HL-60 (cell line): ENCODE measurements around the gene E4F1.

Experiments
- DNase-seq, 2 experiments: peaks; one replicate each; pipeline ENCODE4 v3.0.0-alpha.2; 2010 to 2020; ENCODE audit warnings: low read depth in 1 of 2, low spot score in 1 of 2
- H3K27ac ChIP-seq: fragments of 250-450 bp; sonication (Bioruptor Pico); replicated peaks from 2 replicates; pipeline ENCODE4 v1.5.1; 2020; ENCODE audit warnings: mild to moderate bottlenecking, moderate library complexity
- H3K27me3 ChIP-seq: fragments of 250-450 bp; sonication (Bioruptor Pico); 2 replicates; pipeline ENCODE4 v1.5.1; 2021; ENCODE audit warnings: mild to moderate bottlenecking, moderate library complexity; ENCODE audit not compliant: insufficient read depth, poor library complexity, severe bottlenecking
- H3K4me3 ChIP-seq: replicated peaks from 2 replicates; pipeline ENCODE4 v1.5.1; 2011; ENCODE audit warnings: mild to moderate bottlenecking, control low read depth, low read length; ENCODE audit not compliant: insufficient read depth
- GABPA ChIP-seq: IDR thresholded peaks from 2 replicates; pipeline ENCODE4 v1.6.1; 2012; ENCODE audit warnings: low read depth
- POLR2AphosphoS5 ChIP-seq: IDR thresholded peaks from 2 replicates; pipeline ENCODE4 v1.6.1; 2012; ENCODE audit warnings: low read depth
- SPI1 ChIP-seq: IDR thresholded peaks from 2 replicates; pipeline ENCODE4 v1.6.1; 2012; ENCODE audit warnings: low read depth, mild to moderate bottlenecking, borderline replicate concordance
- TF ChIP-seq, protein P1 (sequence below): IDR thresholded peaks from one replicate; pipeline ENCODE4 v1.5.1; 2011; ENCODE audit warnings: low read length, control low read depth, inconsistent platforms; ENCODE audit not compliant: insufficient read depth
- TF ChIP-seq, protein P2 (sequence below): IDR thresholded peaks from 2 replicates; pipeline ENCODE4 v1.6.1; 2012; ENCODE audit warnings: low read depth; ENCODE audit not compliant: insufficient replicate concordance

E4F1 gene

DNA sequence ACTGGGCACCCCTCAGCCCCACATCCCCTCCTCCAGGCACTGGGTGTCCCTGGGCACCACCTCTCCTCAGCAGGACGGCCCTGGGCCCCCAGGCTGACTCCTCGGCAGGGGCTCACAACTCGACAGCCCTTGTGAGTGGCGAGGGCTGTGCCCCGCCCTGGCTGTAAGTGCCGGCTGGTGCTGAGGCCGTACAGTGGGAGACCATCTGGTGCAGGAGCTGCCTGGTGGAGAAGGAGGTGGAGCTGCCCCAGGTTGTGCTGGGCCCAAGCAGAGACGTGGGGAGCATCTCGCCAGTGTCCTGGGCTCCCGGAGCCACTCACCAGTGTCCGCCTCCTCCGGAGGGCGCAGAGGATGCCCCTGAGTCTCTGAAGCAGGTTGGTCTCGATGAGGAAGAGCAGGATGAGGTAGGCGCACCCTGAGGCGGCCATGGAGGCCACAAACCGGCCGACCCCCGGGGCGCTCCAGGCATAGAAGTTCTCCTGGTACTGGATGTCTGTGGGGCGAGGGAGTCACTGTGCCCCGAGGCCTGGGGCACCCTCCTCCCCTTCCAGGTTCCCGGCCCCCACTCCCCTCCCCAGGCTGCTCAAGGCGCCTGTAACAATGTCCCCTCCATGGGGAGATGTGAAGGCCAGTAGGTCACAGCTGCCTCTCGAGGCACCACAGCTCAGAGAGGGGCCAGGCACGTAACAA is 59.6 kb downstream of the E4F1 start:
- no peak overlapping the region for H3K4me3 ChIP-seq

DNA sequence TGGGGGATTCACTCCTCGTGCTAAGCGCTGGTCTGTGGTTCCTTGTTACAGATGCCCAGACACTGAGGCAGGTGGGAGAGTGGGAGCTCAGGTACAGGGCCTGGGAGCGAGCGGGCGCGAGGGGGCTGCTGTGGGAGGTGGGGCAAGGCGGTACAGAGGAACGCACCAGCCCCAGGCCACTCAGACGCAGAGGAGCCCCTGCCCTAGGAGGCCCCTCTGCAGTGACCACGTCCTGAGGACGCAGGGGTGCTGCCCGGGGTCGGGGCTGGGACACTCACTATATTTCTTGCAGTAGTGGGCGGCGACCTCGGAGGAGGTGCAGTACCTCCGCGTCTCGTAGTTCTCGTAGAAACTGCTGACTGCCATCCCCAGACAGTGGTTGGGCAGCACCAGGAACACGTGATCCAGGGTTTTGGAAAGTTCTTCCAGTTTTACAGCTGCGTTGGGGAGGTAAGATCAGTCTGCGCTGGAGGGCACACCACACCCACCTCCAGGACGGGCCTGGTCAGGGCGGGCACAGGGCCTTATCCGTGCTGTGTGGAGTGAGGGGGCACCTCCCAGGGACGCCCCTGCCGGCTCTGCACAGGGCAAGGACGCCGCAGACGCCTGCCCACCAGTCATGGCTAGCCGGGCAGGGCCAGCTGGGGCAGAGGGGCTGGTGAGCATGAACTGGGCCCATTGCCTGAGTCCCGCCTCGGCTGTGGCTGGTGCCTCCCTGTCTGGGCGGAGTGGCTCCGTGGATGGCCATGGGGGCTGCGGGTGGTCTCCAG is 60.8 kb downstream of the E4F1 start:
- Histone ChIP-seq H3K27me3 (no peaks in the 10 kb centered on the region), H3K4me3 (no peak overlapping the region), H3K27ac (no peak overlapping the region)
- no peak for DNase-seq
- TF ChIP-seq, protein P1, sequence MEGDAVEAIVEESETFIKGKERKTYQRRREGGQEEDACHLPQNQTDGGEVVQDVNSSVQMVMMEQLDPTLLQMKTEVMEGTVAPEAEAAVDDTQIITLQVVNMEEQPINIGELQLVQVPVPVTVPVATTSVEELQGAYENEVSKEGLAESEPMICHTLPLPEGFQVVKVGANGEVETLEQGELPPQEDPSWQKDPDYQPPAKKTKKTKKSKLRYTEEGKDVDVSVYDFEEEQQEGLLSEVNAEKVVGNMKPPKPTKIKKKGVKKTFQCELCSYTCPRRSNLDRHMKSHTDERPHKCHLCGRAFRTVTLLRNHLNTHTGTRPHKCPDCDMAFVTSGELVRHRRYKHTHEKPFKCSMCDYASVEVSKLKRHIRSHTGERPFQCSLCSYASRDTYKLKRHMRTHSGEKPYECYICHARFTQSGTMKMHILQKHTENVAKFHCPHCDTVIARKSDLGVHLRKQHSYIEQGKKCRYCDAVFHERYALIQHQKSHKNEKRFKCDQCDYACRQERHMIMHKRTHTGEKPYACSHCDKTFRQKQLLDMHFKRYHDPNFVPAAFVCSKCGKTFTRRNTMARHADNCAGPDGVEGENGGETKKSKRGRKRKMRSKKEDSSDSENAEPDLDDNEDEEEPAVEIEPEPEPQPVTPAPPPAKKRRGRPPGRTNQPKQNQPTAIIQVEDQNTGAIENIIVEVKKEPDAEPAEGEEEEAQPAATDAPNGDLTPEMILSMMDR, result no peak
- TF ChIP-seq SPI1, result no peak
- TF ChIP-seq GABPA, result no peak
- TF ChIP-seq POLR2AphosphoS5, result no peak
- TF ChIP-seq, protein P2, sequence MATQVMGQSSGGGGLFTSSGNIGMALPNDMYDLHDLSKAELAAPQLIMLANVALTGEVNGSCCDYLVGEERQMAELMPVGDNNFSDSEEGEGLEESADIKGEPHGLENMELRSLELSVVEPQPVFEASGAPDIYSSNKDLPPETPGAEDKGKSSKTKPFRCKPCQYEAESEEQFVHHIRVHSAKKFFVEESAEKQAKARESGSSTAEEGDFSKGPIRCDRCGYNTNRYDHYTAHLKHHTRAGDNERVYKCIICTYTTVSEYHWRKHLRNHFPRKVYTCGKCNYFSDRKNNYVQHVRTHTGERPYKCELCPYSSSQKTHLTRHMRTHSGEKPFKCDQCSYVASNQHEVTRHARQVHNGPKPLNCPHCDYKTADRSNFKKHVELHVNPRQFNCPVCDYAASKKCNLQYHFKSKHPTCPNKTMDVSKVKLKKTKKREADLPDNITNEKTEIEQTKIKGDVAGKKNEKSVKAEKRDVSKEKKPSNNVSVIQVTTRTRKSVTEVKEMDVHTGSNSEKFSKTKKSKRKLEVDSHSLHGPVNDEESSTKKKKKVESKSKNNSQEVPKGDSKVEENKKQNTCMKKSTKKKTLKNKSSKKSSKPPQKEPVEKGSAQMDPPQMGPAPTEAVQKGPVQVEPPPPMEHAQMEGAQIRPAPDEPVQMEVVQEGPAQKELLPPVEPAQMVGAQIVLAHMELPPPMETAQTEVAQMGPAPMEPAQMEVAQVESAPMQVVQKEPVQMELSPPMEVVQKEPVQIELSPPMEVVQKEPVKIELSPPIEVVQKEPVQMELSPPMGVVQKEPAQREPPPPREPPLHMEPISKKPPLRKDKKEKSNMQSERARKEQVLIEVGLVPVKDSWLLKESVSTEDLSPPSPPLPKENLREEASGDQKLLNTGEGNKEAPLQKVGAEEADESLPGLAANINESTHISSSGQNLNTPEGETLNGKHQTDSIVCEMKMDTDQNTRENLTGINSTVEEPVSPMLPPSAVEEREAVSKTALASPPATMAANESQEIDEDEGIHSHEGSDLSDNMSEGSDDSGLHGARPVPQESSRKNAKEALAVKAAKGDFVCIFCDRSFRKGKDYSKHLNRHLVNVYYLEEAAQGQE, result no peak

More for the DNA sequence above, 59.6 kb downstream of the E4F1 start:
- Histone ChIP-seq H3K27me3 (no peaks in the 10 kb centered on the region), H3K27ac (no peak overlapping the region)
- no peak for DNase-seq
- TF ChIP-seq POLR2AphosphoS5 (no peak), SPI1 (no peak), GABPA (no peak)
- TF ChIP-seq, protein P2, result no peak
- TF ChIP-seq, protein P1, result no peak

DNA sequence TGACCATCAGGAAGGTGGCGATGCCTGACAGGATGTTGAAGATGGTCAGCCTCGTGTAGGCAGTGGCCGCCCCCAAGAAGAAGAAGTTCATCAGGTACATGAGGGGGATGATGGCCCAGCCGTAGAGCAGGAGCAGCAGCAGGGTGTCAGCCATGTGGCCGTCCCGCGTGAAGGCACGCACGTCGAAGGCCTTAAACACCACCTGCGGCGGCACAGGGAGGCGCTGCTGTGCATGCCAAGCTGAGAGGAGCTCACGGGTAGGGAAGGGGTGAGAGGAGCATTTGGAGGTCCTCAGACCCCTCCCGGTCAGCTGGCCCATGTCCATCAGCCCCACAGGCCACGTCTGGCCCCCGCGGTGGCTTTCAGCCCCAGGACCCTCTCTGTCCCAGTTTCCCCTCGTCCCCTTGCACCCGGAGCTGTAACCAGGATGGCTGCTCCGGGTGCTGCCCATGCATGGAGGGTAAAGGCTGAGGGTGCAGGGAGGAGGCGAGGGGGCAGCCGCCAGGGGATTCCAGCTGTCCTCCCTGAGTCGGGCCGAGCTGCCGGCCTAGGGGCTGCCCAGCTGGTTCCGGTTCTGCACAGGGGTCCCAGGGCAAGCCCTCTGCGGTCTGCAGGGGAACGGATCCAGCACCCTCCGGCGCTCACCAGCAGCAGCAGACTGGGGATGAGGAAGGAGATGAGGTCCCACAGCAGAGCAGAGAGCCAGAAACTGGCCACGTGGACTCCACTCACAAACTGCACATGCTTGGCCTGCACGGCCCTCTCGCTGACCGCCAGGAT is 61.6 kb downstream of the E4F1 start:
- Histone ChIP-seq H3K27me3 (no peaks in the 10 kb centered on the region), H3K27ac (no peak overlapping the region), H3K4me3 (no peak overlapping the region)
- TF ChIP-seq POLR2AphosphoS5 (no peak), GABPA (no peak), SPI1 (no peak)
- TF ChIP-seq, protein P2, result no peak
- TF ChIP-seq, protein P1, result no peak
- no peak for DNase-seq
